Liver (tissue), 9 donors: ENCODE data around the gene VGLL4. TPM values are rescaled to one million over a fixed set of nuclear protein-coding genes. Genes with fewer than 3 reads are reported as not detected.

Experiments
- DNase-seq: peaks from one replicate; pipeline ENCODE4 v3.0.0-alpha.2; 2017; ENCODE audit warnings: low spot score
- H3K27ac ChIP-seq, 2 donors: one replicate each; pipeline ENCODE4 v1.7.0; 2013; ENCODE audit warnings: inconsistent platforms in 2 of 2, low read length in 2 of 2, control low read depth in 1 of 2, low read depth in 1 of 2, mild to moderate bottlenecking in 1 of 2
- H3K27me3 ChIP-seq, 4 donors: one replicate each; pipeline versions ENCODE4 v1.6.1 to v1.7.0; 2013; ENCODE audit warnings: low read length in 3 of 4, inconsistent platforms in 1 of 4, mild to moderate bottlenecking in 1 of 4, moderate library complexity in 1 of 4; ENCODE audit not compliant: control insufficient read depth in 4 of 4, insufficient read depth in 4 of 4
- H3K36me3 ChIP-seq, 4 donors: one replicate each; pipeline versions ENCODE4 v1.6.1 to v1.7.0; 2013; ENCODE audit warnings: low read length in 3 of 4, mild to moderate bottlenecking in 3 of 4, low read depth in 1 of 4, moderate library complexity in 1 of 4; ENCODE audit not compliant: control insufficient read depth in 4 of 4, insufficient read depth in 3 of 4
- H3K4me1 ChIP-seq, 4 donors: one replicate each; pipeline versions ENCODE4 v1.6.1 to v1.7.0; 2013; ENCODE audit warnings: low read length in 3 of 4, mild to moderate bottlenecking in 3 of 4, moderate library complexity in 1 of 4; ENCODE audit not compliant: control insufficient read depth in 4 of 4, insufficient read depth in 4 of 4
- H3K4me3 ChIP-seq, 3 donors: one replicate each; pipeline versions ENCODE4 v1.6.1 to v1.7.0; 2013; ENCODE audit warnings: low read length in 3 of 3, control low read depth in 1 of 3, low read depth in 1 of 3, mild to moderate bottlenecking in 1 of 3
- H3K9ac ChIP-seq, 2 donors: one replicate each; pipeline ENCODE4 v1.7.0; 2013; ENCODE audit warnings: low read length in 2 of 2, mild to moderate bottlenecking in 2 of 2, moderate library complexity in 2 of 2, control low read depth in 1 of 2, low read depth in 1 of 2
- H3K9me3 ChIP-seq, 4 donors: one replicate each; pipeline versions ENCODE4 v1.6.1 to v1.7.0; 2013; ENCODE audit warnings: low read length in 3 of 4; ENCODE audit not compliant: control insufficient read depth in 4 of 4
- ATF3 ChIP-seq: IDR thresholded peaks from 2 replicates; pipeline ENCODE4 v1.6.1; 2016; ENCODE audit warnings: antibody characterized with exemption
- CTCF ChIP-seq: fragments of 150-350 bp; IDR thresholded peaks from 2 replicates; pipeline ENCODE4 v1.5.1; 2017; ENCODE audit warnings: improper control_type of control experiment, low read depth, low read length; ENCODE audit not compliant: missing input control
- FOXA2 ChIP-seq: IDR thresholded peaks from 2 replicates; pipeline ENCODE4 v1.6.1; 2016; ENCODE audit warnings: antibody characterized with exemption
- GABPA ChIP-seq, 2 donors: IDR thresholded peaks in 1 of 2; conservative IDR thresholded peaks in 1 of 2; 2 replicates each; pipeline ENCODE4 v1.6.1; 2016; ENCODE audit warnings: antibody characterized with exemption in 2 of 2, mild to moderate bottlenecking in 1 of 2, moderate library complexity in 1 of 2
- HNF4G ChIP-seq: IDR thresholded peaks from 2 replicates; pipeline ENCODE4 v1.6.1; 2016; ENCODE audit warnings: antibody characterized with exemption
- JUND ChIP-seq, 2 donors: IDR thresholded peaks; 2 replicates each; pipeline ENCODE4 v1.6.1; 2016; ENCODE audit warnings: antibody characterized with exemption in 2 of 2
- MAX ChIP-seq: IDR thresholded peaks from 2 replicates; pipeline ENCODE4 v1.6.1; 2016; ENCODE audit warnings: antibody characterized with exemption
- NR2F2 ChIP-seq: IDR thresholded peaks from 2 replicates; pipeline ENCODE4 v1.6.1; 2016; ENCODE audit warnings: antibody characterized with exemption
- REST ChIP-seq: IDR thresholded peaks from 2 replicates; pipeline ENCODE4 v1.6.1; 2016; ENCODE audit warnings: antibody characterized with exemption, mild to moderate bottlenecking
- RXRA ChIP-seq, 2 donors: IDR thresholded peaks; 2 replicates each; pipeline ENCODE4 v1.6.1; 2017 to 2018; ENCODE audit warnings: antibody characterized with exemption in 2 of 2, mild to moderate bottlenecking in 1 of 2
- SP1 ChIP-seq: IDR thresholded peaks from 2 replicates; pipeline ENCODE4 v1.6.1; 2018; ENCODE audit warnings: antibody characterized with exemption, mild to moderate bottlenecking
- TAF1 ChIP-seq: conservative IDR thresholded peaks from 2 replicates; pipeline ENCODE4 v1.6.1; 2016; ENCODE audit warnings: antibody characterized with exemption, mild to moderate bottlenecking
- YY1 ChIP-seq: IDR thresholded peaks from 2 replicates; pipeline ENCODE4 v1.6.1; 2016; ENCODE audit warnings: antibody characterized with exemption, mild to moderate bottlenecking
- WGBS: extraction: QIAGEN DNeasy Blood & Tissue Kit; methylation state at CpG from one replicate; pipeline ENCODE4 v1.1.7; 2013; 5-methylcytosine and 5-hydroxymethylcytosine counted together
- polyA plus RNA-seq, 2 donors: library from polyadenylated mRNA; stranded (reverse) in 1 of 2; unstranded in 1 of 2; fragments of 200-250 nt in 1 of 2; fragments of >200 nt in 1 of 2; fragmentation: Nextera tagmentation in 1 of 2; extraction: Ambion mirVana in 1 of 2; gene quantifications; one replicate each; pipeline versions ENCODE4 v1.2.1 to v1.2.3, GENCODE V29; 2013 to 2015
- total RNA-seq, 2 donors: library from RNA; depleted of rRNA; stranded (reverse); fragments of >200 nt; gene quantifications; one replicate each; pipeline ENCODE4 v1.2.3, GENCODE V29; 2014
- donor health status: healthy.
- donor health status: healthy.
- donor health status: healthy.
- donor health status: healthy.
- donor health status: healthy.

The VGLL4 gene
- total and polyA plus RNA-seq, 4 donors: 7.2 to 27.9 (median 13.0) TPM

GRCh38 chr3:11651477-11651876, 7.8 kb upstream of the VGLL4 start:
- no peaks in the 10 kb centered on the region for H3K36me3 ChIP-seq
- no peak for DNase-seq
- H3K4me3 ChIP-seq: no peak overlapping the region
- no peaks in the 10 kb centered on the region for H3K9me3 ChIP-seq
- H3K4me1 ChIP-seq: no peaks in the 10 kb centered on the region
- WGBS: 78% methylated on average over 4 of the region's 4 CpGs
- H3K27ac ChIP-seq: no peak overlapping the region
- no peak overlapping the region for H3K9ac ChIP-seq
- no peak for TF ChIP-seq CTCF
- TF ChIP-seq MAX: no peak
- TF ChIP-seq GABPA (IDR thresholded peaks at IDR 0.05 in 1 of 2, conservative IDR thresholded peaks at IDR 0.05 in 1 of 2): no peak
- no peaks in the 10 kb centered on the region for H3K27me3 ChIP-seq

- WGBS: 95% methylated on average over 3 of the region's 3 CpGs
- Histone ChIP-seq H3K27me3 (no peaks in the 10 kb centered on the region), H3K9me3 (no peaks in the 10 kb centered on the region), H3K9ac (no peak overlapping the region), H3K36me3 (no peaks in the 10 kb centered on the region), H3K4me3 (no peak overlapping the region), H3K4me1 (no peaks in the 10 kb centered on the region), H3K27ac (no peak overlapping the region)
- DNase-seq: no peak
- no peak for TF ChIP-seq SP1
These were observed 6.7 kb upstream of the VGLL4 start for GRCh38 chr3:11650391-11650790.

- no peak overlapping the region for H3K27ac ChIP-seq
- no peak for TF ChIP-seq ATF3
- TF ChIP-seq HNF4G: no peak
- TF ChIP-seq CTCF: no peak
- TF ChIP-seq JUND (IDR thresholded peaks at IDR 0.05): no peak
- no peak for TF ChIP-seq TAF1
- no peak for TF ChIP-seq RXRA (IDR thresholded peaks at IDR 0.05)
- no peak for TF ChIP-seq SP1
- no peak for TF ChIP-seq REST
- TF ChIP-seq YY1: no peak
- no peak for TF ChIP-seq FOXA2
- no peak for TF ChIP-seq GABPA (IDR thresholded peaks at IDR 0.05 in 1 of 2, conservative IDR thresholded peaks at IDR 0.05 in 1 of 2)
- TF ChIP-seq MAX: no peak
- TF ChIP-seq NR2F2: no peak
- WGBS: 94% methylated on average over 1 of the region's 1 CpG
- no peaks in the 10 kb centered on the region for H3K27me3 ChIP-seq
- no peak overlapping the region for H3K4me3 ChIP-seq
- no peak for DNase-seq
- no peaks in the 10 kb centered on the region for H3K36me3 ChIP-seq
- no peaks in the 10 kb centered on the region for H3K4me1 ChIP-seq
- no peaks in the 10 kb centered on the region for H3K9me3 ChIP-seq
- no peak overlapping the region for H3K9ac ChIP-seq
These were observed 5.0 kb upstream of the VGLL4 start for GRCh38 chr3:11648735-11649134.
